Epithelial cell of proximal tubule (primary cell): ENCODE measurements around the gene CHMP4B. TPM values are rescaled to one million over a fixed set of nuclear protein-coding genes. Genes with fewer than 3 reads are reported as not detected.

ENCODE experiments used
- DNase-seq: peaks from one replicate; pipeline ENCODE4 v3.0.0-alpha.2; 2011; ENCODE audit warnings: low read depth
- H3K4me3 ChIP-seq: 2 replicates; pipeline ENCODE4 v1.5.1; 2011; ENCODE audit warnings: low read depth, mild to moderate bottlenecking, low read length
- total RNA-seq: library from RNA; depleted of rRNA; stranded (reverse); fragments of >200 nt; gene quantifications from 2 replicates; pipeline ENCODE4 v1.2.3, GENCODE V29; 2015
- TF ChIP-seq, protein P1 (sequence below): conservative IDR thresholded peaks from 2 replicates; pipeline ENCODE4 v1.5.1; 2012; ENCODE audit warnings: low read depth, mild to moderate bottlenecking, low read length

Gene CHMP4B
- total RNA-seq, 1 donor from 2014 or later = 41.3 TPM

DNA sequence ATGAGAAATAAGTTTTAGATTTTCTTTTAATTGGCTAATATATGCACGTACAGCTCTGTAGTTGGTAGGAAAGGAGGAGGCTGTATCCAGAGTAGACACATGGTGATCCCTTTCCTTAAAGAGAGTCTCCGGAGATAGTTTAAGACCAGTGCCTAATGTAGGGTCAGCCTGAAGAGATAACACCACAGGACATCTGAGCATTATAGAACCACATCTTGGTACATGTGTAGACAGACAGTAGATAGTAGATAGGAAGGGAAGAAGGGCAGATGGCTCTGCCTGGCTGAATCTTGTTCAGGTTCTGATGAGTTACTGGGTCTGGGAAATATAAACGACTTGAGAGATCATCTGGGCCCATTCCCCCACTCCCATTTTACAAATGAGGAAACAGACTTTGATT, 18.5 kb downstream of the CHMP4B start:
- TF ChIP-seq, protein P1, sequence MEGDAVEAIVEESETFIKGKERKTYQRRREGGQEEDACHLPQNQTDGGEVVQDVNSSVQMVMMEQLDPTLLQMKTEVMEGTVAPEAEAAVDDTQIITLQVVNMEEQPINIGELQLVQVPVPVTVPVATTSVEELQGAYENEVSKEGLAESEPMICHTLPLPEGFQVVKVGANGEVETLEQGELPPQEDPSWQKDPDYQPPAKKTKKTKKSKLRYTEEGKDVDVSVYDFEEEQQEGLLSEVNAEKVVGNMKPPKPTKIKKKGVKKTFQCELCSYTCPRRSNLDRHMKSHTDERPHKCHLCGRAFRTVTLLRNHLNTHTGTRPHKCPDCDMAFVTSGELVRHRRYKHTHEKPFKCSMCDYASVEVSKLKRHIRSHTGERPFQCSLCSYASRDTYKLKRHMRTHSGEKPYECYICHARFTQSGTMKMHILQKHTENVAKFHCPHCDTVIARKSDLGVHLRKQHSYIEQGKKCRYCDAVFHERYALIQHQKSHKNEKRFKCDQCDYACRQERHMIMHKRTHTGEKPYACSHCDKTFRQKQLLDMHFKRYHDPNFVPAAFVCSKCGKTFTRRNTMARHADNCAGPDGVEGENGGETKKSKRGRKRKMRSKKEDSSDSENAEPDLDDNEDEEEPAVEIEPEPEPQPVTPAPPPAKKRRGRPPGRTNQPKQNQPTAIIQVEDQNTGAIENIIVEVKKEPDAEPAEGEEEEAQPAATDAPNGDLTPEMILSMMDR = no peak
- H3K4me3 ChIP-seq = no peak overlapping the region
- no peak for DNase-seq

GRCh38 chr20:33830371-33830770, 19.2 kb downstream of the CHMP4B start:
- no peak overlapping the region for H3K4me3 ChIP-seq
- TF ChIP-seq, protein P1 = no peak

GRCh38 chr20:33832103-33832804, 21.1 kb downstream of the CHMP4B start:
- TF ChIP-seq, protein P1 = no peak
- H3K4me3 ChIP-seq = no peak overlapping the region
- DNase-seq = no peak

More at GRCh38 chr20:33830371-33830770, 19.2 kb downstream of the CHMP4B start:
- DNase-seq = no peak

DNA sequence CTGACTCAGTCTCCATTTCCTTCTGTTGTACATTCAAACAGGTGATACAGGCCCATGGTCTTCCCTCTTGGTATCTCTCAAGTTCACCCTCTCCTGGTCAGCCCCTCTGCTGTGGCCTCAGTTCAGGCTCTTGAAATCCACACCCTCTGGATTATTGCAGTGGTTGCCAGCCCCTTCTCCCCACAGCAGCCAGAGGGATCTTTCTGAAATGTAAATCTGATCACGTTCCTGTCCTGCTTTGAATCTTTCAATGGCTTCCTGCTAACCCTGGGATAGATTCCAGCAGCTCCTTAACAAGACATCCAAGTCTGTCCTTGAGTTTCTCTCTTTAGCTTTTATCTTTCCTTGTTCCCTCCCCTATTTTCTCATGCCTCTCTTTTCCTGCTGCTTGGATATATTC, 22.2 kb downstream of the CHMP4B start:
- TF ChIP-seq, protein P1 = no peak
- H3K4me3 ChIP-seq = no peak overlapping the region
- DNase-seq = no peak

DNA sequence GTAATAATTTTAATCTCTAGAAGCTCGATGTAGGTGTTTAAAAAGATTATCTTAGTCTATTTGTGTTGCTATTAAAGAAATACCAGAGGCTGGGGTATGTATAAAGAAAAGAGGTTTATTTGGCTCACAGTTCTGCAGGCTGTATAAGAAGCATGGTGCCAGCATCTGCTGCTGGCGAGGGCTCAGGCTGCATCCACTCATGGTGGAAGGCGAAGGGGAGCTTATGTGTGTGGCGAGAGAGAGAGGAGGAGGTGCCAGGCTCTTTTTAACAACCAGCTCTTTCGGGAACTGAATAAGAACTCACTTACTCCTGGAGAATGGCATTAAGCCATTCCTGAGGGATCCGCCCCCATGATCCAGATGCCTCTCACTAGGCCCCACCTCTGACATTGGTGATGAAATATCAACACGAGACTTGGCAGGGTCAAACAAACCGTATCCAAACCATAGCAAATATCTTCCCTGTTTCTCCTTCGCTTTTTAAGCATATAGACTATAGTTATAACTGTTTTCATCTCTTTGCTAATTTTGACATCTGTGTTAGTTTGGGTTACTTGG, 24.5 kb downstream of the CHMP4B start:
- TF ChIP-seq, protein P1 = no peak
- no peak overlapping the region for H3K4me3 ChIP-seq
- DNase-seq = no peak

DNA sequence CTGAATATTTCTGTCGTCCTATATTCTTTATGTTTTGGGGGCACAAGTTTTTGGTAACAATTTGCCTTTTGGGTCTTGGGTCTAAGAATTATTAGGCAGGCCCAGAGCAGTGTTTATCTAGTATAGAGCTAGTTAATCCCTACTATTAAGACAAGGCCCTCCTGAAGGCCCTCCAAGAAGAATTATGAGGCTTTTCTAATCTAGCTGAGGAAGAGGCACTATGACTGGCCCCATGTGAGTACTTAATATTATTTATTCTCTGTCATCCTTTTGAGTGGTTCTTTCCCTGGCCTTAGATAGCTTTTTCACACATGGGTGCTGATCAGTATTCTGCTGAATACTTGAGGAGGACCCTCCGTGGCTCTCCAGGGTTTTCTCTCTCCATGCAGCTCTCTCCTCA, 25.1 kb downstream of the CHMP4B start:
- no peak overlapping the region for H3K4me3 ChIP-seq
- TF ChIP-seq, protein P1 = no peak
- no peak for DNase-seq
